HG03565 (cell line): Measurements from ENCODE around the gene REPS2.

Experiments
- ATAC-seq: cut with Tn5 transposase; IDR thresholded peaks from one replicate; pipeline ENCODE4 v1.9.1; 2021; ENCODE audit warnings: mild to moderate bottlenecking, moderate library complexity; ENCODE audit not compliant: unreplicated experiment

The REPS2 gene

DNA sequence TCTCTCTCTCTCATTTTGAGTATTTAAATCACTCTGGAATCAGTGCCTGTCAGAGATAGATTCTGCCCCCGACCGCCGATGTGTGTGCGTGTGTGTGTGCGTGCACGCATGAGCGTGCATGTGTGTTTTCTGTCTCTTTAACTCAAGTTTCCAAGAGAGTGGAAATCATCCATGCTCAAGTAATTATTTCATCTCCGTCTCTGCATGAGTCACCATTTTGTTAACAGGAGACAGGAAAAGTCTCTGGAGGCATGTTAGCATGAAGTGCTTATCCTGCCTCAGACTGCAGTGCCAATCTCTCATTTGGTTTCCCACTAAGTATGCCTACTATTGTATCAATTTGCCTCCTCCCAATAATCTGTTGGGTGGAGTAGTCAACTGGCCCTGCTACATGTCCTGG, 245.6 kb downstream of the REPS2 start:
- ATAC-seq: no peak
